Breast epithelium (tissue), 4 donors: Measurements from ENCODE around the gene NSUN2. TPM values are rescaled to one million over a fixed set of nuclear protein-coding genes. Genes with fewer than 3 reads are reported as not detected.

ENCODE experiments used
- DNase-seq, 2 donors: peaks; one replicate each; pipeline ENCODE4 v3.0.0-alpha.2; 2019; ENCODE audit warnings: low spot score in 2 of 2
- H3K27ac ChIP-seq, 2 donors: fragments of 200-600 bp; sonication (generic) in 1 of 2; one replicate each; pipeline ENCODE4 v1.5.1; 2016 to 2019; ENCODE audit warnings: mild to moderate bottlenecking in 1 of 2
- H3K27me3 ChIP-seq, 2 donors: fragments of 200-600 bp; sonication (generic) in 1 of 2; one replicate each; pipeline versions ENCODE4 v1.5.1 to v1.6.0; 2017 to 2019; ENCODE audit warnings: control low read depth in 1 of 2, mild to moderate bottlenecking in 1 of 2
- H3K36me3 ChIP-seq: fragments of 200-600 bp; one replicate; pipeline ENCODE4 v1.5.1; 2019
- H3K4me1 ChIP-seq, 2 donors: fragments of 200-600 bp; sonication (generic); one replicate each; pipeline ENCODE4 v1.5.1; 2016 to 2019; ENCODE audit warnings: control low read depth in 1 of 2
- H3K4me3 ChIP-seq, 3 donors: fragments of 200-600 bp; sonication (generic); 1 replicate in 2 of 3; 2 replicates in 1 of 3; pipeline ENCODE4 v1.5.1; 2016 to 2019; ENCODE audit warnings: mild to moderate bottlenecking in 3 of 3, moderate library complexity in 2 of 3
- H3K9me3 ChIP-seq, 2 donors: fragments of 200-600 bp; sonication (generic) in 1 of 2; one replicate each; pipeline ENCODE4 v1.5.1; 2016 to 2019; ENCODE audit warnings: control low read depth in 1 of 2
- CTCF ChIP-seq, 3 donors: fragments of 450-650 bp; IDR thresholded peaks; one replicate each; pipeline ENCODE4 v1.5.1; 2016 to 2017; ENCODE audit warnings: antibody characterized with exemption in 3 of 3, mild to moderate bottlenecking in 3 of 3, moderate library complexity in 3 of 3
- POLR2A ChIP-seq: fragments of 450-650 bp; IDR thresholded peaks from one replicate; pipeline ENCODE4 v1.6.1; 2016; ENCODE audit warnings: antibody characterized with exemption, mild to moderate bottlenecking, moderate library complexity
- POLR2AphosphoS5 ChIP-seq, 3 donors: sonication (generic); formaldehyde crosslinking; IDR thresholded peaks; one replicate each; pipeline ENCODE4 v1.6.1; 2017; ENCODE audit warnings: antibody characterized with exemption in 3 of 3
- intact Hi-C: fragments of 100-400 bp; cut with DNase I; formaldehyde crosslinking; loops from one replicate; pipeline ENCODE4 v1.15.1; 2023; ENCODE audit warnings: low total_unique reads
- total RNA-seq, 3 donors: library from RNA; depleted of rRNA; stranded (reverse); fragments of >200 nt; gene quantifications; one replicate each; pipeline ENCODE4 v1.1.0, GENCODE V29; 2016

Gene NSUN2
- total RNA-seq, 3 donors from 2014 or later: 36.8 to 58.7 (median 55.6) TPM

- Histone ChIP-seq H3K4me1 (no peaks in the 10 kb centered on the region), H3K36me3 (no peaks in the 10 kb centered on the region), H3K9me3 (no peaks in the 10 kb centered on the region), H3K27ac (no peak overlapping the region), H3K4me3 (no peak overlapping the region), H3K27me3 (no peaks in the 10 kb centered on the region)
- intact Hi-C loops: no loop called here
- no peak for DNase-seq
- no peak for TF ChIP-seq POLR2A
- no peak for TF ChIP-seq CTCF (IDR thresholded peaks at IDR 0.05)
- TF ChIP-seq POLR2AphosphoS5 (IDR thresholded peaks at IDR 0.05): no peak
These were observed 43.9 kb upstream of the NSUN2 start for GRCh38 chr5:6676702-6677101.

- no peak overlapping the region for H3K27ac ChIP-seq
- H3K4me3 ChIP-seq: no peak overlapping the region
- TF ChIP-seq POLR2AphosphoS5 (IDR thresholded peaks at IDR 0.05): no peak
- no peak for TF ChIP-seq POLR2A
- TF ChIP-seq CTCF (IDR thresholded peaks at IDR 0.05): no peak
- H3K36me3 ChIP-seq: no peaks in the 10 kb centered on the region
- no peaks in the 10 kb centered on the region for H3K27me3 ChIP-seq
- no peaks in the 10 kb centered on the region for H3K4me1 ChIP-seq
- no peaks in the 10 kb centered on the region for H3K9me3 ChIP-seq
- DNase-seq: no peak
- intact Hi-C loops: no loop called here
These were observed 43.1 kb upstream of the NSUN2 start for GRCh38 chr5:6675784-6676491.

- H3K4me1 ChIP-seq: no peaks in the 10 kb centered on the region
- no peaks in the 10 kb centered on the region for H3K36me3 ChIP-seq
- no peak for DNase-seq
- H3K4me3 ChIP-seq: no peak overlapping the region
- no peaks in the 10 kb centered on the region for H3K27me3 ChIP-seq
- intact Hi-C loops: no loop called here
- H3K27ac ChIP-seq: no peak overlapping the region
- TF ChIP-seq CTCF (IDR thresholded peaks at IDR 0.05): no peak
- TF ChIP-seq POLR2AphosphoS5 (IDR thresholded peaks at IDR 0.05): no peak
- TF ChIP-seq POLR2A: no peak
- H3K9me3 ChIP-seq: no peaks in the 10 kb centered on the region
These were observed 42.0 kb upstream of the NSUN2 start for GRCh38 chr5:6674886-6675285.

- TF ChIP-seq CTCF (IDR thresholded peaks at IDR 0.05): no peak
- no peak for TF ChIP-seq POLR2AphosphoS5 (IDR thresholded peaks at IDR 0.05)
- no peak for TF ChIP-seq POLR2A
- Histone ChIP-seq H3K4me3 (no peak overlapping the region), H3K27me3 (no peaks in the 10 kb centered on the region), H3K36me3 (no peaks in the 10 kb centered on the region), H3K4me1 (no peaks in the 10 kb centered on the region), H3K9me3 (no peaks in the 10 kb centered on the region), H3K27ac (no peak overlapping the region)
- intact Hi-C loops: no loop called here
- no peak for DNase-seq
These were observed 41.6 kb upstream of the NSUN2 start for GRCh38 chr5:6674421-6674820.

GRCh38 chr5:6673963-6674362 is 41.1 kb upstream of the NSUN2 start:
- Histone ChIP-seq H3K4me1 (no peaks in the 10 kb centered on the region), H3K4me3 (no peak overlapping the region), H3K27ac (no peak overlapping the region), H3K36me3 (no peaks in the 10 kb centered on the region), H3K9me3 (no peaks in the 10 kb centered on the region), H3K27me3 (no peaks in the 10 kb centered on the region)
- TF ChIP-seq CTCF (IDR thresholded peaks at IDR 0.05) (no peak), POLR2AphosphoS5 (IDR thresholded peaks at IDR 0.05) (no peak), POLR2A (no peak)
- intact Hi-C loops: no loop called here
- DNase-seq: no peak
